Right lobe of liver (tissue), 6 donors: ENCODE measurements around the gene AFMID. TPM values are rescaled to one million over a fixed set of nuclear protein-coding genes. Genes with fewer than 3 reads are reported as not detected.

Source experiments
- ATAC-seq, 4 donors: fragments of 200-7000 bp; cut with Tn5 transposase; one replicate each; pipeline ENCODE4 v1.9.1; 2020; ENCODE audit warnings: mild to moderate bottlenecking in 4 of 4, moderate library complexity in 4 of 4
- DNase-seq, 3 donors: peaks; one replicate each; pipeline ENCODE4 v3.0.0-alpha.2; 2020
- H3K27ac ChIP-seq, 3 donors: fragments of 200-600 bp; one replicate each; pipeline ENCODE4 v1.8.0; 2022
- H3K27me3 ChIP-seq, 2 donors: fragments of 200-600 bp; one replicate each; pipeline ENCODE4 v1.8.0; 2022
- H3K36me3 ChIP-seq, 4 donors: fragments of 200-600 bp; sonication (generic) in 1 of 4; one replicate each; pipeline versions ENCODE4 v1.5.1 to v1.8.0; 2017 to 2022; ENCODE audit warnings: control low read depth in 1 of 4
- H3K4me1 ChIP-seq, 4 donors: fragments of 200-600 bp; sonication (generic) in 1 of 4; one replicate each; pipeline versions ENCODE4 v1.5.1 to v1.8.0; 2017 to 2022; ENCODE audit warnings: control low read depth in 1 of 4
- H3K4me3 ChIP-seq, 3 donors: fragments of 200-600 bp; one replicate each; pipeline ENCODE4 v1.8.0; 2022
- H3K9me3 ChIP-seq, 4 donors: fragments of 200-600 bp; sonication (generic) in 1 of 4; one replicate each; pipeline versions ENCODE4 v1.5.1 to v1.8.0; 2017 to 2022; ENCODE audit warnings: control low read depth in 1 of 4
- CTCF ChIP-seq, 4 donors: fragments of 200-600 bp in 3 of 4; fragments of 450-650 bp in 1 of 4; IDR thresholded peaks; one replicate each; pipeline versions ENCODE4 v1.5.1 to v1.8.0; 2016 to 2022; ENCODE audit warnings: antibody characterized with exemption in 4 of 4, mild to moderate bottlenecking in 2 of 4
- POLR2A ChIP-seq: fragments of 450-650 bp; IDR thresholded peaks from one replicate; pipeline ENCODE4 v1.6.1; 2017; ENCODE audit warnings: antibody characterized with exemption, mild to moderate bottlenecking
- WGBS: methylation state at CpG from one replicate; pipeline ENCODE4 v1.1.6; 2018; ENCODE audit warnings: low coverage, low lambda C conversion rate; ENCODE audit not compliant: insufficient coverage; ENCODE audit errors: missing lambda C conversion rate; 5-methylcytosine and 5-hydroxymethylcytosine counted together
- intact Hi-C, 2 donors: fragments of 100-400 bp; cut with DNase I; formaldehyde crosslinking; loops; one replicate each; pipeline versions ENCODE4 v1.11.2 to v1.14.1; 2022
- total RNA-seq, 6 experiments: library from RNA; depleted of rRNA in 2 of 6; stranded (reverse); fragments of >200 nt in 2 of 6; fragmentation: NEBNext Ultra II Directional in 3 of 6; extraction: Animal tissue kit (Norgen Biotek cat#: 25700) in 3 of 6; gene quantifications; one replicate each; pipeline versions ENCODE4 v1.1.0 to v1.2.4, GENCODE V29; 2016 to 2023
- donor health status: DM: no; HTN: yes; CAD: no.
- donor health status: DM: no; HTN: no; CAD: no.
- donor health status: DM: no; HTN: no; CAD: no.
- donor health status: DM: no; HTN: yes; CAD: no.
- donor health status: DM: no; HTN: yes; CAD: no.

The AFMID gene
- total RNA-seq, 6 experiments from 2014 or later = 96.6 to 156 (median 142) TPM

DNA sequence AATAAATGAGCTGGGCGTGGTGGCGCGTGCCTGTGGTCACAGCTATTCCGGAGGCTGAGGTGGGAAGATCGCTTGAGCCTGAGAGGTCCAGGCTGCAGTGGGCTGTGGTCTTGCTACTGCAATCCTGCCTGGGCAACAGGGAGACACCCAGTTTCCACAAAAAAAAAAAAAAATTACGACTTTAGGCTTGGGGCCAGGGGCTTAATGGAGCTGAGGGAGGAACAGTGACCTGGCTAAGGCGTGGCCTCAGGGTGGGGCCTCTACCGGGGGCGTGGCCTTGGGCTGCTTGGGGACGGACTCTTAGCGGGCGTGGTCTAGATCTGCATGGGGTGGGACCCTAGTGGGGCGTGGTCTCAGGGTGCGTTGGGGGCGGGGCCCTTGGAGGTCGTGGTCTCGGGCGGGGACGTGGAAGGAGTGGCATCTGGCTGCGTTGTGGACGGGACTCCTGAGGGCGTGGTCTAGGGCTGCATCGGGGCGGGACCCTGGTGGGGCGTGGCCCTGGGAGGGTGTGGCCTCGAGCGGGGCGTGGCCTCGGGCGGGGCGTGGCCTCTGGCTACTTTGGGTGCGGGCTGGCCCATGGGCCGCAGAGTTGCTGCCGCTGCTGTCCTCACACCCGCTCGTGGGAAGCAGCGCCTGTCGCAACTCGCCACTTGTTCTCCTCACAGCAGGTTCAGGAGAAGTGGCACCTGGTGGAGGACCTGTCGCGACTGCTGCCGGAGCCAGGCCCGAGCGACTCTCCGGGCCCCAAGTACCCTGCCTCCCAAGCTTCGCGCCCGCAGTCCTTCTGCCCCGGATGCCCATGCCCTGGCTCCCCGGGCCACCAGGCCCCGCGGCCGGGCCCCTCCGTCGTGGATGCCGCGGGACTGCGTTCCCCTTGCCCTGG, 46.8 kb upstream of the AFMID start:
- WGBS = 32% methylated on average over 17 of the region's 58 CpGs
- peak; percentile 83 to 88 (median 85) for ATAC-seq
- Histone ChIP-seq H3K36me3 (no peaks in the 10 kb centered on the region), H3K4me3 (no peak overlapping the region), H3K27ac (peak overlapping the region in 2 of 3 donors; percentile 33 to 64), H3K27me3 (no peaks in the 10 kb centered on the region), H3K9me3 (no peaks in the 10 kb centered on the region), H3K4me1 (peaks cover 0 to 31% (median 6%) of the 10 kb centered on the region in 4 donors)
- DNase-seq = peak; percentile 87 to 95 (median 93)
- TF ChIP-seq POLR2A (peak; percentile 48), CTCF (IDR thresholded peaks at IDR 0.05) (no peak)
- intact Hi-C loops = no loop called here

GRCh38 chr17:78141437-78142118, 45.6 kb upstream of the AFMID start:
- WGBS = 63% methylated on average over 3 of the region's 20 CpGs
- no peak for ATAC-seq
- Histone ChIP-seq H3K27me3 (no peaks in the 10 kb centered on the region), H3K4me1 (peaks cover 0 to 33% (median 6%) of the 10 kb centered on the region in 4 donors), H3K4me3 (no peak overlapping the region), H3K27ac (peak overlapping the region; percentile 21 to 64 (median 33)), H3K36me3 (no peaks in the 10 kb centered on the region), H3K9me3 (no peaks in the 10 kb centered on the region)
- peak in 1 of 3 donors; percentile 44 for DNase-seq
- TF ChIP-seq CTCF (IDR thresholded peaks at IDR 0.05) = no peak
- TF ChIP-seq POLR2A = no peak
- intact Hi-C loops = no loop called here

DNA sequence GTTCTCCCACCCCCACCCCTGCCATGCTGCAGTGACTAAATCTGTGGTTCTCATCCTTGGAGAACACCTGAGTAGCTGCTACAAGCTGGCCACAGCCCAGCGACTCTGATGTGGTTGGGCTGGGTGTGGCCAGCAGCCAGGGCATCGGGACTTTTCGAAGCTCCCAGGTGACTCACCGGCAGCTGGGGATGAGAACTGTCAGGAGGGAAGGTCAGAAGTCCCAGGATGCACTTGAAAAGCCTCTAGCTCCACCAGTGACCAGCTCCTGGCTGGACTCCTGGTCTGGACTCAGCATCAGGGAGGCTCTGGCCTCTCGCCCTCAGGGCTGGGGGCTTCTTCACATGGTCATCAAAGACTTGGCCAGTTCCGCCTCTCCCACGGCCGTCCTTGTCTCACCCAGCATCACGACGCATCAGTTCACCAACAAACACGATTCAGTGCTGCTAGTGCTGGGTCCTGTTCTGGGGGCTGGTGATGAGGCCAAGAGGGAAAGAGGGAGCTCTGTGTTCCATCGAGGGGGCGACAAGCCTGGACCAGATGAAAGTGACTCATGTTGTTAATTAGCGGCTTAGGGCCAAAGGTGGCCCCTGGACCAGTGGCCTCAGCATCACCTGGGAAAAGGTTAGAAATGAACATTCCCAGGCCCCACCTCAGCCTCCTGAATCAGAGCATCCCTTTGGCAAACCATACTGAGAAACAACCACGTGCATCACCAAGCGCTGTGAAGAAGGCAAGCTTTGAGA, 44.9 kb upstream of the AFMID start:
- DNase-seq = peak in 2 of 3 donors; percentile 43 to 48
- 56% methylated on average over 6 of the region's 16 CpGs for WGBS

More for the DNA sequence above, 44.9 kb upstream of the AFMID start:
- H3K36me3 ChIP-seq = no peaks in the 10 kb centered on the region
- no peak overlapping the region for H3K4me3 ChIP-seq
- peaks cover 0 to 29% (median 5%) of the 10 kb centered on the region in 4 donors for H3K4me1 ChIP-seq
- H3K9me3 ChIP-seq = no peaks in the 10 kb centered on the region
- no peaks in the 10 kb centered on the region for H3K27me3 ChIP-seq
- ATAC-seq = no peak
- intact Hi-C loops = no loop called here
- peak overlapping the region in 1 of 3 donors; percentile 64 for H3K27ac ChIP-seq
- TF ChIP-seq POLR2A (no peak), CTCF (IDR thresholded peaks at IDR 0.05) (no peak)
